NB4 (cell line): ENCODE results near the gene SLC2A9.

Source experiments
- DNase-seq: peaks from one replicate; pipeline ENCODE4 v3.0.0; 2010; ENCODE audit warnings: low read depth
- H3K4me3 ChIP-seq: one replicate; pipeline ENCODE4 v1.5.1; 2011; ENCODE audit warnings: mild to moderate bottlenecking, low read depth, low read length, moderate library complexity
- MYC ChIP-seq: IDR thresholded peaks from 2 replicates; pipeline ENCODE4 v1.6.1; 2011; ENCODE audit warnings: low read depth, low read length
- POLR2A ChIP-seq: IDR thresholded peaks from 2 replicates; pipeline ENCODE4 v1.6.1; 2011; ENCODE audit warnings: mild to moderate bottlenecking; ENCODE audit not compliant: insufficient read length; ENCODE audit errors: extremely low read depth
- TF ChIP-seq, protein P1 (sequence below): IDR thresholded peaks from 2 replicates; pipeline ENCODE4 v1.6.1; 2011; ENCODE audit warnings: low read depth, low read length
- TF ChIP-seq, protein P2 (sequence below): IDR thresholded peaks from one replicate; pipeline ENCODE4 v1.5.1; 2012; ENCODE audit warnings: low read depth, low read length

Gene SLC2A9

DNA sequence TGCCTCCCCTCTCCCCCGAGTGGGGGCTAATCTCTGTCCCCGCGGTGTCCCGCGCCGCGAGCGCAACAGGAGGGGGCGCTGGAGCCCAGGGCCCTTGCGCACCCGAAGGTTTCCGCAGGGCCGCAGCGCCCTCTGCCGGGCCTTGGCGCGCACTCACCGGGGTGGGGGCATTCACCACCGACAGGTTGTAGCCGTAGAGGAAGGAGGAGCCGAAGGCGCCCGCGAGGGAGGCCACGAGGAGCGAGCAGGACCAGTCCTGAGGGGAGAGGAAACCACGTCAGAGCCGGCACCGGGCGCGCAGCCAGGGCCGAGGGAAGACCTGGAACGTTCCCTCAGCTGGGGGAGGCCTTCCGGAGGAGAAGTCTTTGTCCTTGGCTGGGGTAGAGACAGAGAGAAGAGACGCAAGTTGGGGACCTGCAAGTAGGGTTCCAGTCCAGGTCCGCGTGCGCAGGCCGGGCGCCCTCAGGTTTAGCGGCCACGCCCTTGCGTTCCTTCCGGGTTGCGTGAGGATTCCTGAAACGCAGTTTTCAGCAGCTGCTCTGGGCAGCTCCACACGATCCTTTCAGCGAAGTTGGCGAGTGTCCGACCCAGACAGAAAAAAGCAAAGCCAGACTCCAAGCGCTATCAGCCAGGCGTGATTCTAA, 2.4 kb downstream of the SLC2A9 start:
- peak overlapping the region; percentile 67 for H3K4me3 ChIP-seq
- peak; percentile 97 for DNase-seq
- peak; percentile 54 for TF ChIP-seq POLR2A
- TF ChIP-seq, protein P1, sequence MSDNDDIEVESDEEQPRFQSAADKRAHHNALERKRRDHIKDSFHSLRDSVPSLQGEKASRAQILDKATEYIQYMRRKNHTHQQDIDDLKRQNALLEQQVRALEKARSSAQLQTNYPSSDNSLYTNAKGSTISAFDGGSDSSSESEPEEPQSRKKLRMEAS = peak; percentile 86
- TF ChIP-seq MYC = peak; percentile 87
- TF ChIP-seq, protein P2, sequence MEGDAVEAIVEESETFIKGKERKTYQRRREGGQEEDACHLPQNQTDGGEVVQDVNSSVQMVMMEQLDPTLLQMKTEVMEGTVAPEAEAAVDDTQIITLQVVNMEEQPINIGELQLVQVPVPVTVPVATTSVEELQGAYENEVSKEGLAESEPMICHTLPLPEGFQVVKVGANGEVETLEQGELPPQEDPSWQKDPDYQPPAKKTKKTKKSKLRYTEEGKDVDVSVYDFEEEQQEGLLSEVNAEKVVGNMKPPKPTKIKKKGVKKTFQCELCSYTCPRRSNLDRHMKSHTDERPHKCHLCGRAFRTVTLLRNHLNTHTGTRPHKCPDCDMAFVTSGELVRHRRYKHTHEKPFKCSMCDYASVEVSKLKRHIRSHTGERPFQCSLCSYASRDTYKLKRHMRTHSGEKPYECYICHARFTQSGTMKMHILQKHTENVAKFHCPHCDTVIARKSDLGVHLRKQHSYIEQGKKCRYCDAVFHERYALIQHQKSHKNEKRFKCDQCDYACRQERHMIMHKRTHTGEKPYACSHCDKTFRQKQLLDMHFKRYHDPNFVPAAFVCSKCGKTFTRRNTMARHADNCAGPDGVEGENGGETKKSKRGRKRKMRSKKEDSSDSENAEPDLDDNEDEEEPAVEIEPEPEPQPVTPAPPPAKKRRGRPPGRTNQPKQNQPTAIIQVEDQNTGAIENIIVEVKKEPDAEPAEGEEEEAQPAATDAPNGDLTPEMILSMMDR = peak; percentile 99

DNA sequence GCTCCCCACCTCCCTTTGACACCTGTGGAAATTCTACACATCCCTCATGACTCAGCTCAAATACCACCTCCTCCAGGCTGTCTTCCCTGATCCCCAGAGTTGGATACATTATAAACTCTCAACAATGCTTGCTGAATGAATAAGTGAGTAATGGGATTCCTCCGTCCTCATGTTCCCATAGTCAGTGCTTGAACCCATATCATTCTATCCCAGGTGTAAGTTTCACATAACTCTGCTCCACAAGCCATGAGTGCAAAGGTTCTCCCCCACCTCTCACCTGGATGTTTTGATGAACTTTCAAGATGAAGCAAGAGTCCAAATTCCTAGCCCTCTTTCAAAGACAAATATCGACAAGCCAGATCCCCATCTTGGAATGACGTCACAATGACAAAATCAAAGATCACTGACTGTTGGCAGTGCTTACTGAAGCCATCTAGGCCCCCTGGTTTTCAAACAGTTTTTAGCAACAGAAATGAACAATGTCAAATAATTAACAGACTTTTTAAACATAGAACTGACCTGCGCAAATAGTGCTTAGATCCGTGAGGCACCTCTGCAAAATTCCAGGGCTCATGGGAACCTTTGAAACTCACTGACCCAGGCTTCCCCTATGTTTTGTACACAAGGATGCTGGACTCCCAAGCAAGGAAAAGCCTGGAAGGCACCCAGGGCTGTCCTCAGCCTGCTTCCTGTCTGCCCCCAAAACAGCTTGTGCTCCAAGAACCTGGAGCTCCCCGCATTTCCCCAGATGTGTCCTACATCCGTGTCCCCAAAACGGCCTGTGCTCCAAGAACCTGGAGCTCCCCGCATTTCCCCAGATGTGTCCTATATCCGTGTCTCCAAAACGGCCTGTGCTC, 4.0 kb downstream of the SLC2A9 start:
- TF ChIP-seq, protein P1 = no peak
- TF ChIP-seq, protein P2 = no peak
- TF ChIP-seq POLR2A (no peak), MYC (no peak)
- DNase-seq = no peak

DNA sequence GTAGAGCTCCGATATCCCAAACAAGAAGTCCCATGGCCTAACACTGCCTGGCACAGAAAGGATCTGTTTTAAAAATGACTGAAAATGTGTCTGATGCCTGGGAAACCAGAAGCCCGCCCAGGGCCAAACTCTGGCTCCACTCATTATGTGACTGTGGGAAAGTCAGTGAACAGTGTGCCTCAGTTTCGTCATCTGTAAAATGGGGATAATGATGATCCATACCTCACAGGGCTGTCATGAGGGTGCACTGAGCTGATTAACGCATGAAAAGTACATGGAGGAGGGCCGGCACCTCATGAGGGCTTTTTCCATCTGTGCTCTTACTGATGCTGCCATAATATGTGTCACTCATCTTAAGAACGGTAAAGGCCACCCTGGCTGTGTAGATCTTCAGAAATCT, 5.1 kb downstream of the SLC2A9 start:
- DNase-seq = no peak
- no peak overlapping the region for H3K4me3 ChIP-seq
- TF ChIP-seq POLR2A (no peak), MYC (no peak)
- TF ChIP-seq, protein P2 = no peak
- TF ChIP-seq, protein P1 = no peak

More for the DNA sequence above, 4.0 kb downstream of the SLC2A9 start:
- H3K4me3 ChIP-seq = no peak overlapping the region

DNA sequence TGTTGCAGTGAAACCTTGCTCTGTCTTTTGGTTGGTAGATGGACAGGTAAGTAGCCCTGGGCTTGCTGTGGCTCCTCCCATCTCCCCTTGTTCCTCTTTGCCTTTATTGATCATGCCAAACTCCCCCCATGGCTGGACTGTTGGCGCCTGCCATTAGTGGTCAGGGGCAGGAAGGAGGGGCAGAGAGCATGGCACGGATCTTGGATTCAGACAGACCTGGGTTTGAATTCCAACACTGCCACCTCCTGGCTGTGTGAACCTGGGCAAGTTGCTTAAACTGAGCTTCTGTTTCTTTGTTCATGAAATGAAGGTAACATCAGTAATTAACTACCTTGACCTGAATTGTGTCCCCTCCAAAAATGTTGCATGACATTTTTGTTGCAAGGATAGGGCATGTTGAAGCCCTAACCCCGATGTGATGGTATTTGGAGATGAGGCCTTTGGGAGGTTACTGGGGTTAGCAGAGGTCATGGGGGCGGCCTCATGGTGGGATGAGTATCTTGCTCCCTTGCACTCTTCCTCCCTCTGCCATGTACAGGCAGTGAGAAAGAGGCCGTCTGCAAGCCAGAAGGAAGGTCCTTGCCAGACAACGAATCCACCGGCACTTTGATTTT, 6.0 kb downstream of the SLC2A9 start:
- H3K4me3 ChIP-seq = no peak overlapping the region
- peak; percentile 82 for DNase-seq
- TF ChIP-seq, protein P2 = peak; percentile 94
- TF ChIP-seq, protein P1 = peak; percentile 47
- TF ChIP-seq MYC (0 out of 2 replicates have a peak, but pooled peaks have one; percentile 49), POLR2A (no peak)

DNA sequence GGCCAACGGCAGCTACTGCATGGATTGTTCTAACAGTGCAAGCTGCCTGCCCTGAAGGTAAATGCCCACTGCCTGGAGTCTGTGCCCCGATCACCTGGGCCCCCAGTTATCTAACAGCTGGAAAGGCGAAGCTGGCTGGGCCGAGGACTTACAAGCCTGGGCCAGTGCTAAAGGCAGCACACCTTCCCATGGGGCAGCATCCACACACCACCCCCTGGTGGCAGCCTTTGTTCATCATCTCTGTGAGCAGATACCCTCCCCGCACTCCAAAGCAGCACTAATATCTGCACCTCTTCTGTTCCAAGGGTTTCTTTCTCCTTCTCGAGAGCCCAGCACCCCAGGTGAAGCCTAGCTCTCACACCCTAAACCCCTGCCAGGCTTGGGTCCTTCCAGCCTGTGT, 7.6 kb downstream of the SLC2A9 start:
- H3K4me3 ChIP-seq = no peak overlapping the region
- peak; percentile 76 for DNase-seq
- TF ChIP-seq MYC (no peak), POLR2A (no peak)
- TF ChIP-seq, protein P2 = peak; percentile 85
- TF ChIP-seq, protein P1 = no peak
